ENCODE data around the gene MDN1. TPM values are rescaled to one million over a fixed set of nuclear protein-coding genes. Genes with fewer than 3 reads are reported as not detected.

MDN1 gene
- polyA plus RNA-seq, 1 of the 3 experiments (the other 2 are of a cell fraction), result 8.5 TPM

- TF ChIP-seq ZBTB33 (IDR thresholded peaks at IDR 0.05; ENCODE audit: borderline replicate concordance, low read depth) (no peak), NFIC (IDR thresholded peaks at IDR 0.05; ENCODE audit: borderline replicate concordance) (no peak), PBX3 (IDR thresholded peaks at IDR 0.05) (no peak), NRF1 (IDR thresholded peaks at IDR 0.05; ENCODE audit: low read depth, low read length) (no peak), FOSL2 (IDR thresholded peaks at IDR 0.05; ENCODE audit: borderline replicate concordance, low read depth) (no peak), GABPA (IDR thresholded peaks at IDR 0.05; ENCODE audit: low read depth) (no peak), EZH2phosphoT487 (IDR thresholded peaks at IDR 0.05; ENCODE audit: borderline replicate concordance, low read depth) (no peak), RXRA (IDR thresholded peaks at IDR 0.05; ENCODE audit: borderline replicate concordance, low read depth) (no peak), SIN3A (IDR thresholded peaks at IDR 0.05; ENCODE audit: borderline replicate concordance, low read depth, low read length) (no peak), CTCF (IDR thresholded peaks at IDR 0.05) (no peak), JUND (IDR thresholded peaks at IDR 0.05) (no peak), TEAD4 (IDR thresholded peaks at IDR 0.05; ENCODE audit: borderline replicate concordance, insufficient read depth) (no peak), CHD2 (IDR thresholded peaks at IDR 0.05; ENCODE audit: low read length, partially characterized antibody) (no peak), RCOR1 (IDR thresholded peaks at IDR 0.05; ENCODE audit: low read length) (no peak), TAF1 (IDR thresholded peaks at IDR 0.05; ENCODE audit: borderline replicate concordance, low read depth, low read length) (no peak), MEF2A (IDR thresholded peaks at IDR 0.05; ENCODE audit: borderline replicate concordance, low read depth) (no peak), IRF3 (IDR thresholded peaks at IDR 0.05; ENCODE audit: low read depth, low read length) (no peak)
Observed at GRCh38 chr6:89616531-89616930, 203.1 kb downstream of the MDN1 start.

More at GRCh38 chr6:89616531-89616930, 203.1 kb downstream of the MDN1 start:
- no peak overlapping the region for H3K9ac ChIP-seq
- no peaks in the 10 kb centered on the region for H3K9me2 ChIP-seq
- H4K20me1 ChIP-seq (ENCODE audit: insufficient read depth), result no peaks in the 10 kb centered on the region
- ChIA-PET CTCF (interaction anchor here (1.8 to 2.8 kb wide), 2 partner anchors 16 to 184 kb away, joined by 4 to 7 read pairs; no protein-coding TSS in a partner anchor), POLR2A (no interaction called here)
- H3K27me3 ChIP-seq (ENCODE audit: insufficient read depth), result no peaks in the 10 kb centered on the region
- no peak overlapping the region for H2AFZ ChIP-seq (ENCODE audit: low read depth)
- WGBS (ENCODE audit: low lambda C conversion rate), result 88% methylated on average over 3 of the region's 5 CpGs
- no peaks in the 10 kb centered on the region for H3K4me1 ChIP-seq (ENCODE audit: control insufficient read depth in 1 of 2, insufficient read depth in 2 of 2, low read depth in 1 of 2, low read length in 1 of 2)
- no peaks in the 10 kb centered on the region for H3K9me3 ChIP-seq
- no peak for DNase-seq
- no peak overlapping the region for H3K27ac ChIP-seq (ENCODE audit: low read depth in 2 of 2, low read length in 1 of 2)
- no peaks in the 10 kb centered on the region for H3K36me3 ChIP-seq (replicated peaks in 1 of 2; ENCODE audit: control insufficient read depth in 1 of 2, insufficient read depth in 2 of 2, low read length in 1 of 2)
- no peak overlapping the region for H3K4me3 ChIP-seq (ENCODE audit: low read depth in 2 of 2, low read length in 1 of 2)
- no peaks in the 10 kb centered on the region for H3K79me2 ChIP-seq (ENCODE audit: insufficient read depth)
- no peaks in the 10 kb centered on the region for H3F3A ChIP-seq (replicated peaks; ENCODE audit: insufficient read depth)
- H3K4me2 ChIP-seq, result no peak overlapping the region

Data from SK-N-SH (cell line).